Measurements from ENCODE around the gene HCN1.

HCN1 gene

DNA sequence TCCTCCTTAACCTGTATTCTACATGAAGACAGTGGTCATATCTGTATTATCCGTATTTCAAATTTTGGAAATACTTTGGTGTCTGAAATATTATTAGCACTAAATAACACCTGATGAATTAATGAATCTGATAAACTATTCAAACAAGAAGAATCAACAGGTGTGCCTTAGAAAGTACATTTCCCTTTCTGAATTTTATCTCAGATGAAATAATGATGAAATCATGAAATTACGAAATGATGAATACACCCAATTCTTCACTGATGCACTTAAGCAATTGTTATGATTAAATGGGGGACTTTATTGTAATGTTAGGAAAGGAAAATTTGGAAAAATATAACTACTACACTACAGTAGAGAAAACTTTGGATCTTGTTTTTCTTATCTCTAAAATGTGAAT is 313.6 kb downstream of the HCN1 start:
- TF ChIP-seq PPARA (CRISPR knock-in tag; IDR thresholded peaks at IDR 0.05; ENCODE audit: borderline replicate concordance) (no peak), ZFP3 (CRISPR knock-in tag; IDR thresholded peaks at IDR 0.05) (no peak), TSHZ2 (CRISPR knock-in tag; IDR thresholded peaks at IDR 0.05) (no peak), BACH2 (CRISPR knock-in tag; IDR thresholded peaks at IDR 0.05; ENCODE audit: borderline replicate concordance) (no peak), ZNF70 (CRISPR knock-in tag; IDR thresholded peaks at IDR 0.05) (no peak), RARB (CRISPR knock-in tag; IDR thresholded peaks at IDR 0.05) (no peak)
- TF ChIP-seq, protein P1, sequence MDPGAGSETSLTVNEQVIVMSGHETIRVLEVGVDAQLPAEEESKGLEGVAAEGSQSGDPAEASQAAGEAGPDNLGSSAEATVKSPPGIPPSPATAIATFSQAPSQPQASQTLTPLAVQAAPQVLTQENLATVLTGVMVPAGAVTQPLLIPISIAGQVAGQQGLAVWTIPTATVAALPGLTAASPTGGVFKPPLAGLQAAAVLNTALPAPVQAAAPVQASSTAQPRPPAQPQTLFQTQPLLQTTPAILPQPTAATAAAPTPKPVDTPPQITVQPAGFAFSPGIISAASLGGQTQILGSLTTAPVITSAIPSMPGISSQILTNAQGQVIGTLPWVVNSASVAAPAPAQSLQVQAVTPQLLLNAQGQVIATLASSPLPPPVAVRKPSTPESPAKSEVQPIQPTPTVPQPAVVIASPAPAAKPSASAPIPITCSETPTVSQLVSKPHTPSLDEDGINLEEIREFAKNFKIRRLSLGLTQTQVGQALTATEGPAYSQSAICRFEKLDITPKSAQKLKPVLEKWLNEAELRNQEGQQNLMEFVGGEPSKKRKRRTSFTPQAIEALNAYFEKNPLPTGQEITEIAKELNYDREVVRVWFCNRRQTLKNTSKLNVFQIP (CRISPR knock-in tag; IDR thresholded peaks at IDR 0.05; ENCODE audit: borderline replicate concordance, low read depth): no peak
- TF ChIP-seq, protein P2, sequence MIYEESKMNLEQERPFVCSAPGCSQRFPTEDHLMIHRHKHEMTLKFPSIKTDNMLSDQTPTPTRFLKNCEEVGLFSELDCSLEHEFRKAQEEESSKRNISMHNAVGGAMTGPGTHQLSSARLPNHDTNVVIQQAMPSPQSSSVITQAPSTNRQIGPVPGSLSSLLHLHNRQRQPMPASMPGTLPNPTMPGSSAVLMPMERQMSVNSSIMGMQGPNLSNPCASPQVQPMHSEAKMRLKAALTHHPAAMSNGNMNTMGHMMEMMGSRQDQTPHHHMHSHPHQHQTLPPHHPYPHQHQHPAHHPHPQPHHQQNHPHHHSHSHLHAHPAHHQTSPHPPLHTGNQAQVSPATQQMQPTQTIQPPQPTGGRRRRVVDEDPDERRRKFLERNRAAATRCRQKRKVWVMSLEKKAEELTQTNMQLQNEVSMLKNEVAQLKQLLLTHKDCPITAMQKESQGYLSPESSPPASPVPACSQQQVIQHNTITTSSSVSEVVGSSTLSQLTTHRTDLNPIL (CRISPR knock-in tag; IDR thresholded peaks at IDR 0.05; ENCODE audit: low read depth): no peak
- ATAC-seq: no peak

DNA sequence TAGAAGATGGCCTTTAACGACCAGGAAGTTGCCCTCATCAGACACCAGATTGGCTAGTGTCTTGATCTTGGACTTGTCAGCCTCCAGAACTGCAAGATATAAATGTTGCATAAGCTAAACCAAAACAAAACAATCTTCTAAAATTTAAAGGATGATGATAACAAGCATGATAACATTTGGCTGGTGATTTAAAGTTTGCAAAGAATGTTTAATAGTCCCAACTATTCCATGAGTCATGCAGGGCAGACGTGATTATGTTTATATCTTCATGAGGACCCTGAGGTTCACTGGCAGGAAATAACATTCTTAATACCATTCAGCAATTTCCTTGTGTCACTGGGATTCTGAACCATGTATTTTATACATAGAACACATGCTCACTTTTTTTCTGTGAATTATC is 319.8 kb downstream of the HCN1 start:
- TF ChIP-seq OSR1 (CRISPR knock-in tag; IDR thresholded peaks at IDR 0.05) (no peak), SNAI2 (CRISPR knock-in tag; IDR thresholded peaks at IDR 0.05) (no peak), RARB (CRISPR knock-in tag; IDR thresholded peaks at IDR 0.05) (no peak), ZFP30 (CRISPR knock-in tag; IDR thresholded peaks at IDR 0.05) (no peak), ZNF565 (CRISPR knock-in tag; conservative IDR thresholded peaks at IDR 0.05; ENCODE audit: low read depth) (no peak), TCF4 (CRISPR knock-in tag; IDR thresholded peaks at IDR 0.05; ENCODE audit: borderline replicate concordance) (no peak), ZC3H10 (CRISPR knock-in tag; IDR thresholded peaks at IDR 0.05) (no peak), ZNF70 (CRISPR knock-in tag; IDR thresholded peaks at IDR 0.05) (no peak), CSDC2 (CRISPR knock-in tag; IDR thresholded peaks at IDR 0.05) (no peak), BACH2 (CRISPR knock-in tag; IDR thresholded peaks at IDR 0.05; ENCODE audit: borderline replicate concordance) (no peak), CSRNP3 (CRISPR knock-in tag; IDR thresholded peaks at IDR 0.05) (no peak), GLIS3 (CRISPR knock-in tag; IDR thresholded peaks at IDR 0.05) (no peak), ZFP3 (CRISPR knock-in tag; IDR thresholded peaks at IDR 0.05) (no peak), ZNF8 (CRISPR knock-in tag; IDR thresholded peaks at IDR 0.05) (no peak)
- TF ChIP-seq, protein P1 (CRISPR knock-in tag; IDR thresholded peaks at IDR 0.05; ENCODE audit: borderline replicate concordance, low read depth): no peak
- ATAC-seq: no peak; the same call in 2 of the 3 replicates

DNA sequence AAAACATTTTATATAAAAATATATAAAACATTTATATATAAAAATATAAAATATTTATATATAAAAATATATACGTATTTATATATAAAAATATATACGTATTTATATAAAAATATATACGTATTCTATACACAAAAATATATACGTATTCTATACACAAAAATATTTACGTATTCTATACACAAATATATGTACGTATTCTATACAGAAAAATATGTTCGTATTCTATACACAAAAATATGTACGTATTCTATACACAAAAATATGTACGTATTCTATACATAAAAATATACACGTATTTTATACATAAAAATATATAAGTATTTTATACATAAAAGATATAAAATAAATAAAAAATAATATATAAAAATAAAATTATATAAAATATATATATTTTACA is 323.6 kb downstream of the HCN1 start:
- ATAC-seq: no peak
- TF ChIP-seq, protein P1 (CRISPR knock-in tag; IDR thresholded peaks at IDR 0.05; ENCODE audit: borderline replicate concordance, low read depth): no peak
- no peak for TF ChIP-seq ZFP30 (CRISPR knock-in tag; IDR thresholded peaks at IDR 0.05)
- TF ChIP-seq, protein P2 (CRISPR knock-in tag; IDR thresholded peaks at IDR 0.05; ENCODE audit: low read depth): no peak
- TF ChIP-seq PPARA (CRISPR knock-in tag; IDR thresholded peaks at IDR 0.05; ENCODE audit: borderline replicate concordance): no peak
- no peak for TF ChIP-seq ZNF70 (CRISPR knock-in tag; IDR thresholded peaks at IDR 0.05)
- TF ChIP-seq TSHZ2 (CRISPR knock-in tag; IDR thresholded peaks at IDR 0.05): no peak
- no peak for TF ChIP-seq ZFP3 (CRISPR knock-in tag; IDR thresholded peaks at IDR 0.05)
- TF ChIP-seq ZC3H10 (CRISPR knock-in tag; IDR thresholded peaks at IDR 0.05): no peak
- TF ChIP-seq ISL1 (CRISPR knock-in tag; IDR thresholded peaks at IDR 0.05): no peak
- TF ChIP-seq RARB (CRISPR knock-in tag; IDR thresholded peaks at IDR 0.05): no peak
- TF ChIP-seq BACH2 (CRISPR knock-in tag; IDR thresholded peaks at IDR 0.05; ENCODE audit: borderline replicate concordance): no peak
